GM19468 (cell line): Measurements from ENCODE around the gene TMEM74B.

Experiments
- ATAC-seq: cut with Tn5 transposase; IDR thresholded peaks from one replicate; pipeline ENCODE4 v1.9.1; 2021; ENCODE audit warnings: mild to moderate bottlenecking, moderate library complexity, moderate number of reproducible peaks; ENCODE audit not compliant: unreplicated experiment; ENCODE audit errors: extremely low read depth

The TMEM74B gene

DNA sequence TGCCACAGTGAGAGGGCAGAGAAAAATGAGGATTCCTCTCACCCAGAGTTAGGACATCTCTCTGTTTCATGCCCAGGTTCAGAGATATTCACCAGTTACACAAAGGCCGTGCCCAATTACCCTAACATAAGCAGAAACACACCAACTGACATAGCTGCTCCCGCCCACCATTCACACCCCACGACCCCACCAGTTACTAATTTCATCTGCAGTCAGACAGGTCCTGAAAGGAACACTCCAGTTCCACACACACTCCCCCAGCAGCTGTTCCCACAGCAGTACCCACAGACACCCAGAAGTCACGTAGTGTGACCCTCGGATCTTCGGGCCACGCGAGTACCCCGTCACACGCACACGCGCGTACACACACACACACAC lies 532 bp downstream of the TMEM74B start:
- ATAC-seq, result no peak

- no peak for ATAC-seq
These were observed 1.6 kb downstream of the TMEM74B start for GRCh38 chr20:1183153-1183552.

DNA sequence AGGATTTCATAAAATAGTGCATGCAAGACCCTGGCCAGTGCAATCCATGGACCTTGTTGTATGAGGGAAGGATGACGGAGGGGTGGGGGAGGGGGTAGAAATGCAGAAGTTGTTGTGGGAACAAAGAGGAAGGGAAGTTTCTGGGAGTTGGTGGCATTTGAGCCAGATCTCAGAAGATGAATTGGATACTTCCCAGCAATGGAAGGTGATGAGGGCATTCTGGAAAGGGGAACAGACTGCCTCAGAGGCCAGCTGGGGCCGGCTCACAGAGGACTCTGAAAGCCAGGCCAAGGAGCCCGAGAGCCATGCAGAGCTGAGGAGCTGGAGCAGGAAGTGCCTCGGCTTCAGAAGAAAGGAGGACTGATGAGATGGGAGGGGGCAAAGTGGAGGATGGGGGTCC lies 2.7 kb downstream of the TMEM74B start:
- ATAC-seq, result no peak

GRCh38 chr20:1180949-1181348 lies 3.8 kb downstream of the TMEM74B start:
- no peak for ATAC-seq

DNA sequence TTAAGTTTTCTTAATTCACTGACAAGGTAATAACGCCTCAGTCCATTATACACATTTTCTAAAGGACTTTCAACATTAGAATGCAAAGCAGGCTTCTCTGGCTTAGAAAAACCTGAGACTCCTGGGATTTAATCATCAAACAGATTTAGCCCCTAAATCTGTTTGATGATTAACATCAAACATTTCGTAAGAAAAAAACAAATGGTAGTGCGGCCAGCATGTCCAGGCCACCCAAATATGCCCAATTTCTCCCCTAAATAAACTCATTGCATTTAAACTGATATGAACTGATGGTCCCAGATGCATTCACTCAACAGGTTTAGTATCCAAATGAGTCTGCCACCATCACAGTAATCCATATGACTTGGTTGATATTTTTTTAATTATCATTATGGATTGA lies 6.2 kb downstream of the TMEM74B start:
- ATAC-seq, result no peak

DNA sequence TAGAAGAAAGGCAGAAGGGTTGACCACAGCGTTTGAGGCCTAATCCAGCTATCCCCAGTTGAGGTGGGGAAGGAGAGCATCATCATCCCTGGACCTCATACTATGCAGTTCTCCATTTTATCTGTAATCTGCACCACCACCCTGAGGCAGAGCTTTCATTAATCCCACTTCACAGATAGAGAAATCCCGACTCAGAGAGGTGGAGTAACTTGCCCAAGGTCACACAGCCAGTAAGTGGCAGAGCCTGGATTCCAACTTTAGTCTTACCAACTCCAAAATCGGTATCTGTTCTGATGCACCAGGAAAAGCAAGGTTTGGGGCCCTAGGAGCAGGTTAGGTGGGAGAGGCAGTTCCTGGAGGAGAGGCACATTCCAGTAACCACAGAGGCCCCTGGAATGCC lies 6.7 kb downstream of the TMEM74B start:
- no peak for ATAC-seq

DNA sequence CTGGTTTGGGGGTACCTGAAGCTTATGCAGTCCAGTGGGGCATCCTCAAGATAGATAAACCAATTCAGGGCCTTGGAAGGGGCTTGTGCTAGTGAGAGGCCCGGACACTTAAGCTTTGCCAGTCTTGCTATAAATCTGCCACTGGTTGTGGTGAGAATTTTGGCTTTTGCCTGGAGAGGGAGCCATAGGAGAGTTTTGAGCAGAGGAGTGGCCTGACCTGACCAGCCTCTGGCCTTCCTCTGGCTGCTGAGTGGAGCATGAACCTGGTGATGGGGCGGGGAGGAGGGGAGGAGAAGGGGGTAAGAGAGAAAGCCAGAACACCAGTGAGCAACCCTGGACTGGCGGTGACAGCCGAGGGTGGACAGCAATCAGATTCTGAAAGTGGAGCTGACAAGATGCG lies 7.1 kb downstream of the TMEM74B start:
- no peak for ATAC-seq

GRCh38 chr20:1174787-1175186 lies 10.0 kb downstream of the TMEM74B start:
- ATAC-seq, result no peak

DNA sequence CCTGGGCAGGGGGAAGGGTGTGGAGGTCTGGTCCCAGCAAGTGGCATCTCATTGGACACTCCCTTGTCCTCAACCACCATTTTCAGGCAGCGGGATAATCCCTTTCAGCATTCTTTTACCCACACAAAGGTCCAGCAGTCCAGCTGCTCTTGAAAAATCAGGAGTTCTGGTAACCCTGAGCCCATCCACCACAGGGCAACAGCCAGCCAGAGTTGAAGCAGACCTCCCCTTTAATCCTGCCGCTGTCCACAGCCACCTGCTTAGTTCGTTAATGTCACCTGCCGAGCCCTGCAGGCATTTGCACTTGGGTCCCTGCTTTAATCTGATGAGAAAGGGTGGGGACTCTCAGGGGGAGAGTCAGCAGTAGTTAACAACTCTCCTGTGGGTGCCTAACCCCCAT lies 11.1 kb downstream of the TMEM74B start:
- ATAC-seq, result no peak

DNA sequence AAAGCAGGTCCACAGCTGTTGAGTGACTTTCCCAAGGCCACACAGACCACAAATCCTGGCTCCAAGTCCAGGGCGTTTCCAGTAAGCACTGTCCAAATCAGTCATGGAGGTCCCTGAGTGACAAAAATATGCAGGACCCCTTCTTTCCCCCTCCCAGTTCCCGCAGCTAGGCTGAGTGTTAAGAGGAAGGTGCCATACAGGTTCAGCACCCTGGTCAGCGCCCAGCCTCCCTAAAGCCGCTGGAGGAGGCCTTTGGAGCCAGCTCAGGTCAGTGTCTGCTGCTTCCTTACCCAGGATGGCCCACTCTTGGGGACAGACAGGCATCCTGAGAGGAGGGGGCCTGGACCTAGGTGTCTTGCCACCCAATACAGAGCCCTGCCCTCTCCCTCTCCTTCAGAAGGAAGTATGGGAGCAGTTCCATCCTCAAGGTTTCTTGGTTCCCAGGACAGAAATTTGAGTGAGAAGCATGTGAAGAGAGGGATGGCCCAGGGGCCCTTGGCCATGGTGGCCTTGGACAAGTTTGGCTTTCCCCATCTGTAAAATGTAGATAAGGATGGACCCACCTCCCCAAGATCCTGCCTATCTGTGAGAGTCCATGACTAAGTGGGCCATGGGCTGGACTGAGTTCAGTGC lies 13.2 kb downstream of the TMEM74B start:
- ATAC-seq, result no peak

DNA sequence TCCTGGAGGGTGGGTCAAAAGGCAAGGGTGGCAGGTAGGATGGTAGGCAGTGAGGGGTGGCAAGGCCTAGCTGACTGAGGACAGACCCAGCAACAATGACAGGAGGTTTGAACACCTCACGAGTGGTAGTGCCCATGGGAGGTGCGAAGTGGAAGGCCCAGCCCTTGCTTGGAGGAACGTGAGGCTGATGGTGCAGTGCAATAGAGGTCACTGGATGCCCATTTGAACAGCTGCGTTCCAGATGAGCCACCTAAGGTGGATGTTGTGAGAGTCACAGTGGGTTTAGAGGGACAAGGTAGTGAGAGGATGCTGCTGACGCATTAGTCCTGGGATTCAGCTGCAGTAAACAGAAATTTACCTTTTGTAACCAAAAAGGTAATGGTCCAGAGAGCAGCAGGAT lies 15.6 kb downstream of the TMEM74B start:
- no peak for ATAC-seq

GRCh38 chr20:1166948-1167720 lies 17.6 kb downstream of the TMEM74B start:
- ATAC-seq, result no peak

DNA sequence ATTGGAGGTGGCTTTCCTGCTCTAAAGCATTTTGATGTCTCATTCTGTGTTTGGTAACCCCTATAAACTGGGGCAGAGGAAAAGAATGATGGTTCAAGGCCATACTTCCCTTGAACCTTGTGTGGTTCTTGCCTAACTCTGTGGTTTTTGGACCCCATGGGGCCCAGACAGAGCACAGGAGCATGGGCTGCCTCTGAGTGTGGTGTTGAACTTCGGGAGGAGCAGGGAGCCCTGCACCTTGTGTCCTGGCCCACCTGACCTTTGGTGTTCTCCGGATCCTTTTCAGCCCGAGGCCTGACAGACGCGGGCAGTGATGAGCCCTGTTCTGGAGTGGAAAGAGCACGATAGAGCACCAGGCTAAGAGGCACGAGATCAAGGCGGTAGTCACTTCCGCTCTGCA lies 18.8 kb downstream of the TMEM74B start:
- no peak for ATAC-seq

GRCh38 chr20:1165521-1165920 lies 19.3 kb downstream of the TMEM74B start:
- ATAC-seq, result no peak

DNA sequence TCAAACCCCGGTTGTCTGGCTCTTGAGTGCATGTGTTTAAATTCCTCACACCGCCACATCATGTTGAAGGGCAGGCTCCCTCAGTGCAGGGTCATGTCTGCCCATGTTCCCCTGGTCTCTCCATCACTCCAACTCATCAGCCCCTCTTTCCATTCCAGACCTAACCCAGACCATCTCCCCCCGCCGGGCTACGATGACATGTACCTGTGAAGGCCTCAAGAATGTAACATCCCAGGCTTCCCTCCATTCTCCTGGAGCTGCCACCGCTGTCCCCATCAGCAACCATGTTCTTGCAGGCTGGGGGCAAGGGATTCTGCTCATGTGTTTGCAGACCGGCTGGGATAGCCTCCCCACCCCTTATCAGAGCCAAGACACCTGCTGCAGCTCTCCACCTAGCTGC lies 19.9 kb downstream of the TMEM74B start:
- no peak for ATAC-seq

DNA sequence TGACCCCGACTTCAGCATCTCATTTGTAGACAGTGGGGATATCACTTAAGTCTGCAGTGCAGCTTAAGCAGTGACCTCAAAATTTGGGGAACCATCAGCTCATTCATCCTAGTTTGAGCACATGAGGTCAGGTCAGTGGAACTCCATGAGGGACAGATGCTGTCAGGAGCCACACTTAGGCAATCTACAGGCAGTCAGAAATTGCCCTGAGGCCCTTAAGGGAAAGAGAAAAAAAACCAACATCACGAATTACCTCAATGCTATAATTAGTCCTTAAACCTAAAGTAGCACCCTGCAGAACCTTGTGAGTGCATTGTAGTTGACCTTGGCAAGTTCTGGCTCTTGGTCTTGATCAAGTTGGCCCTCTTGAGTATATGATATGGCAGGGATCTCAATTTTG lies 21.1 kb downstream of the TMEM74B start:
- ATAC-seq, result no peak

DNA sequence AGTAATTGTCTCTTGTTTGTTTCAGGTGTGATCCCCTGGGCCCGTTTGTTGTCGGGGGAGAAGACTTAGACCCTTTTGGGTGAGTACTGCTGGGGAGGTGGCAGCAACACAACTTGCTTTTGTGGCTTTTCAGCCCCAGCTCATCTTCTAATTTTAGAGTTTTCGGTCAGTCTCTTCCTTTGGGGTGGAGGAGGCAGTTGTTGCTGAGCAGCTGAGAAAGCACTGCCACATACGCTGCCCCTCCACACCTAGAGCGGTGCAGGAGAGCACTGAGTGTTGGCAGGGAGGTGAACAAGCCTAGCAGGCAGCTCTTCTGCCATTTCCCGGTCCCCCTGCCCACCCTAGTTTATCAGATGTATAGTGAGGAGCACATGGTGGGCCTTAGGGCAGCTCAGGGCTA lies 21.7 kb downstream of the TMEM74B start:
- no peak for ATAC-seq

DNA sequence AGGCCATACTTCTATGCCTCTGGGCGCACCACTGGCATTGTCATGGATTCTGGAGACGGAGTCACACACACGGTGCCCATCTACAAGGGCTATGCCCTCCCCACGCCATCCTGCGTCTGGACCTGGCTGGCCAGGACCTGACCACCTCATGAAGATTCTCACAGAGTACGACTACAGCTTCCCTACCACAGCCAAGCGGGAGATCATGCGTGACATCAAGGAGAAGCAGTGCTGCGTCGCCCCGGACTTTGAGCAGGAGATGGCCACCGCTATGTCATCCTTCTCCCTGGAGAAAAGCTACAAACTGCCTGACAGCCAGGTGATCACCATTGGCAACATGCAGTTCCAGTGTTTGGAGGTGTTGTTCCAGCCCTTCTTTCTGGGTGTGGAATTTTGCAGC lies 23.8 kb downstream of the TMEM74B start:
- no peak for ATAC-seq

- no peak for ATAC-seq
These were observed 24.3 kb downstream of the TMEM74B start for GRCh38 chr20:1160496-1160895.

GRCh38 chr20:1155342-1155741 lies 29.4 kb downstream of the TMEM74B start:
- ATAC-seq, result no peak

- ATAC-seq, result no peak
These were observed 30.1 kb downstream of the TMEM74B start for GRCh38 chr20:1154691-1155090.

DNA sequence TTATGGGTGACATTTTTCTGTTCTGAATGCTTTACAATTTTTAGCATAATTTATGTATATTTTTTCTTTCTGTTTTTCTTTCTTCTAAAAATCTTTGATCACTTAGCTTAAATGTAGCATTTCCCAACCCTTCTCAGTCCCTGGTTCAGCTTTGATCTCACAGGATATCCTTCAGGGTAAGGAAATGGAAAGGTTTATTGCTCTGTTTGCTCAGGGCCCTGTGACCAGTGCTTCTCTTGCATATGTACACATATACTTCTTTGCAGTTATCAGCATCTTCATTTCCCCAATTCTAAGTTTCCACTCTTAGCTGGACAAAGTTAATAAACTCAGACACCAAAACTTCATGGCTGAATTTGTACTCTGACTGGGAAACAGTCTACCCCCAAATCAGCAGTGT lies 30.6 kb downstream of the TMEM74B start:
- ATAC-seq, result no peak
